HG02763 (cell line): Measurements from ENCODE around the gene ZBP1.
A peak's percentile ranks its signal among the peaks of the same experiment; 100 is the strongest.

ENCODE experiments used
- ATAC-seq: cut with Tn5 transposase; IDR thresholded peaks from one replicate; pipeline ENCODE4 v1.9.1; 2021; ENCODE audit warnings: mild to moderate bottlenecking, moderate library complexity; ENCODE audit not compliant: unreplicated experiment

ZBP1 gene

DNA sequence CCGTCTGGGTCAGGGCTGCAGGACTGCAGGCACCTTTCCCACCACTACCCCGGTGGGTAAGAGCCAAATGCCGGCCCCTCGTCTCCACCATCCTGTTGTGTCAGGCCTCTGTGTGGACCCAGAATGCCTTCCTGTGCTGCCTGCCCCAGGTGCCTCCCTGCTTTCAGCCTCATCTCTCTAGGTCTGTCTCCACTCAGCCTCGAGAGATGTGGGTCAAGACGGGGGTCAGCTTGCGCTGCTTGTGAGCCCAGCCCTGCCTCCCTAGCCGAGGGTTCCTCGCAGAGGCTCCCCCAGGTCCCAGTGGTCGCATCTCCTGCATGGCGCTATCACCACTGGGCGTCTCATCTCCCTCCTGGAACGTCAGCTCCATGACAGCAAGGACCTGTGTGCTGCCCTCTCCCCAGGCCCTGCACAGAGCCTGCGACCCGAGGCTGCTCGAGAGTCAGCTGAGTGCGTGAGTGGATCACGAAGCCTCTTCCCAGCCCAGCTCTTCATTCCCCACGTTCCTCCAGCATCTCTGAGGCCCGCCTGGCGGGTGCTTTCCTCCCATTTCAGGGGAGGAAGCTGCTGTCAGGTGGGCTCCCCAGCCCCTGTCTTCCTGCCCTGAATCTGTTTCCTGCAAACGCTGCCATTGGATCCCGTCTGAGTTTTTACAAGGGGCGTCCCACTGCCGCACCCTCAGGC lies 38.7 kb upstream of the ZBP1 start:
- no peak for ATAC-seq

DNA sequence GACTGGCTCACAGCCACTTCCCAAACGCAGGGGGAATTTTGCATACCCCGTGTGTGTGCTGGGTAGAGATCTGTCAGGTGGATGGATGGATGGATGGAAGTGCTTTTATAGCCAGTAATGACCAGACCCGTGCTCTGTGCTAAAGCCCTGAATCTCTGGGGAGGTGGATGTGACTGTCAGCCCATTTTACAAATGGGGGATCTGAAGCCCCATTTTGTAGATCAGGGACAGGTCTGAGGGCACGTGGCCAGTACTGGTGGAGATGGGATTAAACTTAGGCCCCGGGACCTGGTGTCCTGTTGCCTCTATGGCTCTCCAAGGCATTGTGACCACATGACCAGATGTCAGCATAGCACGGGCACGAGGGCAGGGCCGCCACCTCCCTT lies 38.2 kb upstream of the ZBP1 start:
- ATAC-seq = no peak

DNA sequence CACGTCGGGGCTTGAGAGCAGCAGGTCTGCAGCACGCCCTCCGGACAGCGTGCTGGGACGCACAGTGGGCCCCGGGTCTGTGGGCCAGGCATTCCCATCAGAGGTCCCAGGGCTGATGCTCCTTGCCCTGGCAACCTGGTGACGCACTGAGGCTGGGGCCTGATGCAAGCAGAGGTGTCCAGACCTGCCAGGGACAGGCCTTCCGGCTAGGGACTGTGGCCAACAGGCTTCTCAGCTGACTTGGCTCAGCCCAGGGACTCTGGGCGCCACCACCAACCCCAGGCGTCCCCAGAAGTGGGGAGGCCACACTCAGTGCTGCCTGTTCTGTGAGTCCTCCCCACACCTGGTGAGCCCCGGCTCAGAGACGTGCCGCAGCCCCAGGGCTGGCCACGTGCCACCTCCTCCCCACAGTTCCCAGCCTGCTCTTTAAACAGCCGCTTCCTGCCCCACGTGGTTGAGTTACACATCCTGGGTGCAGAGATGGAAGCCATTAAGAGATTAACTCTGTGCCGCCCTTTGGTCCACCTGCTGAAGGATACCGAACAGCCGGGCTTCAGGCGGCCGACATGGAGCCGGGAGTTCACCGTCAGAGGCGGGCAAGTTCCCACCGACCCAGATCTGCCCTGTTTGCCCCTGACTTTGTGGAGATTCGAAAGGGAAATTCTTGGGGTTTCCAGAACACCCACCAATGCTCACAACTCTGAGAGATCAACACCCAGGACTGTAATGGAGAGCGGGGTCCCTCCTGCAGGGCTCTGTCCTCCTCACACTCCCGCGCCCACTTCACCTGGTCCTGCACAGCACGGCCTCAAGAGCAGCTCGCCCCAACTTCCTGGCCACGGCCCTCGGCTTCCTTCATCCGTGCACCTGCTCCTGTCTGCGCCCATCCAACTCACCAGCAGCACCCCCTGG lies 37.6 kb upstream of the ZBP1 start:
- no peak for ATAC-seq

DNA sequence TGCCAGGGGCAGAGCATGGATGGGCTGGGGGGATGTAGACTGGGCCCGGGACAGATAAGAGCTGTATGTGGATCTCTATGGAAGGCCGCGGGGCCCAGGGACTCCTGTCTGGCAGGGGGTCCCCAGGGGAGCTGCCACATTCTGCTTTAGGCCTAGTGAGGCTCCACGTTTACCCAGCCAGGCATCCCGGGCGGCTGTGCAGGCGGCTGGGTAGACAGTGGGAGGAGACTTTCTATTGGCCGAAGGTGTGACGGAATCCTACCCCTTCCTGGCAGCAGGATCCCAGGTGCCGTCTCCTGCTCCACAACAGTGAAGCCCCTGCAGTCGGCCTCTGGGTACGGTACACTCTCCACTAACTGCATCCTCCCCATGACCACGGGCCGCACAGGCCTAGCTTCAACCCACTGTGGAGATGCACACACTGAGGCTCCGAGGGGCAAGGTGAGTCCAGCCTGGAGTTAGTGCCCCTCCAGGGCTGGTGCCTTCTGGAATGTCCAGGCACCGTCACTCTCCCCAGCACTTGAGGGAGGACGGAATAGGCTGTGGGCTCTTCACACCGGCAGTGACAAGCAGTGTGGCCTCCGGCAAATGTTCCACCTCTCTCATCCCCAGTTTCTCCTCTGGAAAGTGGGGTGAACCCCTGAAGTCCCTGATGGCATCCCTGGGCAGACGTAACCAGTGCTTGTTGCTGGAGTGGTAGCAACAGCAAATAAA lies 36.8 kb upstream of the ZBP1 start:
- no peak for ATAC-seq

DNA sequence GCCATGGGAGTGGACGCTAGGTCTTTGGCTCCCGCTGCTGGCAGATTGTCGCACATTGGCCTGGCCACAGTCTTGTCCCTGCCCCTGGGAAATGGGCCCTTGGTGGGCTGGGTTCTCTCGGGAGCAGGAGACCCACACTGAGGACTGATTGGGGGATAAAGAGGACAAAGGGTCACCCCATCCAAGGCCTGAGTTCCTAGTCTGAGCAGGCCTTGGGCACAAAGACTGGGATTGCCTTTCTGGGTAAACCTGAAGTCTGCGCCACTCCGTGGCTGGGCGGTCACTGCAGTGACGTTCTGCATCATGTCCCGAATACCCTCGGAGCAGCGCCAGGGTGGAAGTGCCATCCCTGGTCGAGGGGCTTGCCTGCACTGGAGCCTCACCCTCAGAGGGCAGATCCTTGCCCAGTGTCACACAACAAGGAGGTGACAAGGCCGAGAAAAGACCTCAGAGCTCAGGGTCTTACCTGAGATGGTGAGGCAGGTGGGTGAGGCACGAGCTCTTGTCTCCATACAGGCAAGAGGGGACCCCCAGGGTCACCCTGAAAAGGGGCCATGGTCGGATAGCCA lies 36.1 kb upstream of the ZBP1 start:
- ATAC-seq = no peak

DNA sequence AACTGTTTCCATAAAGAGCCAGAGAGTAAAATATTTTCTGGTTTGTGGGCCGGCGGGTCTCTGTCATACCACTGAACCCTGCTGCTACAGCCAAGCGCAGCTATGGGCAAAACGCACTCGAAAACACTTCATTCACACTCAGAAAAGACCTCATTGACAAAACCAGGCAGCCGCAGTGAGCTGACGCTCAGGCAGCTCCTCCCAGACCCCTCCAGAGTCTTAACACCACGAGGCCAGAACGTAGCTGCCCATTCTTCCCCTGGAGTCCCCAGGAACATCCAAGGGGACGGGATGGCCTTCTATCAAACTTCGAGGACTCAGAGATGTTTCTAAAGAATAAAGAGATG lies 35.6 kb upstream of the ZBP1 start:
- ATAC-seq = no peak

DNA sequence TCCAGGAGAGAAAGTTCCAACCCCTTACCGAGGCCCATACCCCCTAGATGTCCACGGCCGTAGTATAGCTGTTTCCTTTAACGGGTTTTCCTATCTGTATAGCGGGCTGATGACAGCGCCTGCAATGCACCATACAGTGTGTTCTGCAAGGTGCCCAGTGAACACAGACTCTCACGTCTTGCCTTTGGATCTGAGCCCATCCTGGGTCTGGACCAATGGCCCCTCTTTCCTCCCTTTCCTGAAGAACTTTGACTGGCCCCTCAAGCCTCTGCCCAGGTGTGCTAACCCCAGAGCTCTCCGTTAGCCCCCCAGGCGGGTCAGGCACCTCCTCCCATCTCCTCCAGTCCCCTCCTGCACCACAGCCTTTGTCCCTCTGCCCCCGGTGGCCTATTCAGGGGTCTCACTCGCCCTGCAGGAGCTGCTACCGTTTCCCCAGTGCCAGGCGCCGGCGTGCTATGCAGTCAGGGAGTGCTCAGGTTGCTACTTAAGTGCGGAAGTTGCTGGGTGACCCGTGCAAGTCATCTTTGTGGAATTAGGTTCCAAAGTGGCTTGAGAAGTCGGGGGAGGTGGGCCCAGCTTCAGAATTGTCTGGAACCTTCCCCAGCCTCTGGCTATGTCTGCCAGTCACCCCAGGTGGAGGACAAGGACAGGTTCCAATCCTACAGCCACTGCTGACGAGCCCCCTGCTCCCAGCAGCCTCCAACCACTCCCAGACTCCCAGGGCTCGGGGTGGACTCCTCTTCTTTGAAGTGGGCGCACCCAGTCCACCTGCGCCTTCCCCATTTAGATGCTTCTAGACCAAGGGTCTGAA lies 35.0 kb upstream of the ZBP1 start:
- ATAC-seq = no peak

DNA sequence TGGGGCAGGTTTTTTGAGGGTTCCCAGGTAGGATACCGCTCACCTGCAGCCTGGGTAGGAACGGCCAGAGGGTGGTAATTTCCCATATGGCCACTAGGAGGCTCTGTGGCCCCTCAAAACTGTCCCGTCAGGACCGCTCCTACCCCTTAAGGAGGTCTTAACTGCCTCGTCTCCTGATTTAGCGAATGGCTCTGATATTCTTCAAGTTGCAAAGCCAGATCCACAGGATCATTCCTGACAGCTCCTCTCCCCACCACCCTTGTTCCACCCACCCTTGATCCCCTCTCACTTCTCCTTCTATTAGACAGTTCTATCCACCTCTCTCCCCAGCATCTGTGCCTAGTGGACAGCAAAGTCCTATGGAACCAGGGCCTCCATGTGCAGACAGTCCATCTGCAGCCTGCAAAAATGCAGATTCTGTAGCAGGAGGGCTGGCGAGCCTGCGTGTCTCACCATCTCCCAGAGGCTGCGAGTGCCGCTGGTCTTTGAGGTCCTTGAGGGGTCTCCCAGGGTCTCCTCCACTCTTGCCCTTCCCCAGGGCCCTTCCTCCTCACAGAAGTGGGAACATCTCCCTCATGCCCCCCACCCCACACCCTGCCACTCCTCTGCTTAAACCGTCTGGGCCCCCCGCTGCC lies 34.3 kb upstream of the ZBP1 start:
- ATAC-seq = peak; percentile 49

DNA sequence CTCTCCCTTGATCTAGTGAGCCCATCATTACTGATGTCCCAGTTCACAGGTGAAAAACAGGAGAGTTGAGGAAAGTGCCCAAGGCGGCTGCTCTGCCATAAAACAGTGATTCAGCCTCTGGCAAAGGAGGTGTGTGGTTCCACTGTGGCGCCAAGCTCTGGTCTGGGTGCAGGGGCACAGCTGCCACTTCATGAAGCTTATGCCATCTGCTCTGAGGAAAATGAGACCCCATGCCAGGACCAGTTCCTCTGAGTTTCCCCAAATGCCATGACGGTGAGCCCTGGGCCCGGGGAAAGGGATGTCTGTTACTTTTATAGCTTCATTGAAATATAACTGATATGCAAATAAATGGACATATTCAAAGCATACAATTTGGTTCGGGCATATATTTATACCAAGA lies 33.7 kb upstream of the ZBP1 start:
- ATAC-seq = no peak

DNA sequence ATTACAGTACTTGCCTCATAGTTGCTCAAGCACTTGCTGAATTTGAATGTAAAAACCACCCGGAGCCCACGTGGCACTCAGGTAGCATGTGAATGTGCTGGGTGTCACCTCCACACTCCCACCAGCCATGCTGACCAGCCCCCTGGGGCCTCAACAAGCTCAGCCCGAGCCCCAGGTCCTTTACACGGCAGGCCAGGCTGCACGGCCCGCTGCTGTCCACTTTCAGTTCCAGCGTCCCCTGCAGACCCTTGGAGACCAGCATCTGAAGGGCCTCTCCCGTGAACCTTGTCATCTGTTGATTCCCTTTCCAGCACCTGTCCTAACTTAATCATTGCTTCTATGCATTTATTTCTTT lies 33.3 kb upstream of the ZBP1 start:
- ATAC-seq = no peak

DNA sequence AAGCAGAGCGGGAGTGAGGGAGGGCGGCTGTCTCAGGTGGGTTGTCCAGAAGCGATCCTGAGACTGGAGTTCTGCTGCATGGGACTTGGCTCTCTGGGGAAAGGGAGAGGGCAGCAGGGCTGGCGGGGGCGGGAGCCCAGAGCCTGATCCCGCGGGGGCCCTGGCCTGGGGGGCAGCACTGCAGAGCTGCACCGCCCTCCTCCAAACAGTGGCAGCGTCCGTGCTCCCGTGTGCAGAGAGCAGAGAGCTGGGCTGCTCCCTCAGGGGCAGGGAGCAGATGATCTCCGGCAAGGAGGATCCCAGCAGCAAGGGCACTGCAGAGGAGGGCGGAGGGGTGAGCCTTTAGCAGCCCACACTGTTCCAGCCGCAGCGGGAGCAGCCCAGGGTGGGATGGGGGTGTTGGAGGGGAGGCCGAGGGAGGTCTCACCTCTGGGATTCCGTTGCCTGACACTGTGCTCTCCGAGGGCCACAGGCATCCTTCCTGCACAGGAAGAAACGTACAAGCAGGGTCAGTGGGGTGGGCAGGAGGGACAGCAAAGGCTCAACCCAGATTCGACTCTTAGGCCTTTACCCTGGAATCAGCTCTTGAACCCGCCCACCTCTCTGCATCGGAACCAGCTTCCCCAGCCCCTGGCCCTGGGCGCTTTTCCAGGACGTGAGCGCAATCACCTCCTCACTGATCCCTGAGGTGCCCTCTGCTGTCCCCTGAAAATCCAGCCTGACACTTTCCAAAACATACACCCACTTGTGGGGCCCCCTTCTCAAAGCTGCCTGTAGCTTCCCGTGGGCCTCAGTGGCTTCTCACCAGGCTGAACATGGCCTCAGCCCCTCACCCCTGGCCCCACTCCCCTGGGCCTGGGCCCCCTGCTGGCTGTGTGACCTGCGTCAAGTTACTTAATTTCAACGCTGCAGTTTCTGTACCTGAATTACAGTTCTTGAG lies 32.6 kb upstream of the ZBP1 start:
- no peak for ATAC-seq

DNA sequence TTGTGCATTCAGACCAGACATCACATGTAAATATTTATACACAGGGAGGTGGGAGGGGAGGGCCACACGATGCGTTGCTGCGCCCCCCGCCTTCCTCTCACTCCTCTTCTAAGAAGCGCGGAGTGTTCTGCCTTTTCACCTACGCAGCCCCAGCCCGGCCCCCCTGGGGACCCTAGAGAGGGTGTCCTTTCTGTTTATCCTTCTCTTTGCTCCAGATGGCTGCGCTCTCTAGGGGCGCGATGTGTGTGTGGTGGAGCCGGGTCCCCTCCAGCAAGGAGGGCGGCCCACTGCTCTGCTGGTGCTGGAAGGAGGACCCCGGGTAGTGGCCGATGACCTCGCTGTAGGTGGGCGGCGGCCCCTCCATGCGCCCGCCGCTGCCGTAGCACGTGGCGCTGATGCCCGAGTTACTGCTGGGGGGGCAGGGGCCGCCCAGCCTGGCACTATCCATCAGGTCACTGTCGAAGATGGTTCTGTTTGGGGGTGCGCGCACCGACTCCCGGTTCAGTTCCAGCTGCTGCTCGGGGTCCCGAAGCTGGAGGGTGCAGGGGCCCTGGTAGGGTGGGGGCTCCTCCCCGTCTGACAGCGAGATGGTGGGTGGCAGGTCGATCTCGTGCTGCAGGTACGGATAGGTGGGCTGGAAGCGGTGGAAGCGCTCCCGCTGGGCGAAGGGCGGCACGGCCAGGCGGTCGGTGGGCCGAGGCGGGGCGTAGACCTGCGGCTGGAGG lies 31.8 kb upstream of the ZBP1 start:
- no peak for ATAC-seq

DNA sequence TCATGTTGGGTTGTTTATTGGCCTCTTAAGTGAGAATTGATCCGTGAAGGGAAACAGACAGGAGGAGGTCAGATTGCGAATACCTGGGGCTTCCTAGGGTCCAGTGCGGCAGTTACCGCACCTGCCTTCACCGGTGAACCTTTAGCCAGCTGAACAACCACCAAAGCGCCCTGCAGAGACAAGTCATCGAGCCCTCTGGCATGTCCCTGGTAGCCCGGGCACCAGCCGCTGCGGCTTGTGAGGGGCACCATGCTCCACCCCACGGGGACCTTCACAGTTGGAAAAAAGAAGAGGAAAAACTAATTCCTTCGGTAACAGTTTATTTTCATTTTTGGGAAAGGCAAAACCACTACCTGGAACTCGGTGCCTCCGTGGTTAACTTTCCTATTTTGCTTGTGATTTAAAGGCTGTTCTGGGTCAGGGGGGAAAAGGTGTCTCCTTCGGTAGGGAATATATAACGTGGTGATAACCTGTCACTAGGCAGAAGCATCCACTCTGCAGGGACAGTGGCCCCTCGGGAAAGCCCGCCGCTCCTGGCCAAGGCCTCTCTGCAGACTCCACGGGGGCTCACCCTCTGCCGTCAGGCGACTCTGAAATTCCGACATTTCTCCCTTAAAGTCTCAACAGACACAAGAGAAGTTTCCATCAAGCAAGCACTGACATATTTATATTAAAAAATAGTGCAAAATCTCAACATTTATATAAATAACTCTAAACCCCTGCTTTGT lies 30.7 kb upstream of the ZBP1 start:
- no peak for ATAC-seq

DNA sequence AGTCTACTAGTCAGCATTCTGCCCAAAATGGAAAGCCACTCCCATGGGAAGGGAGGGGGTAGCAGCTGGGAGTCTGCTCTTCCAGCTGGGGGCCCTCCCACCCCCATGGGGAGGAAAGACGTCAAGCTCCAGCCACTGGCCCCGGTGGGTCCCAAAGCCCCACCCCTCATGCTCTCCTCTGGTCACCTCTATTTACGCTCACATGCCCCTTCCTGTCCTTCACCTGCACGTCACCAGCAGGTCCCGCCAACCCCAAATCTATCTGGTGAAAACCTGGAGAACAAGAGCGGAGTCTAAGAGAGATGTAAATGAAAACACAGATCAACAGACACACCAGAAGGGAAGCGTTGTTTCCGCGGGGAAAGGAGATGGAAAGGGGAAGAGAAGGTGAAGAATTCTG lies 30.0 kb upstream of the ZBP1 start:
- ATAC-seq = no peak

DNA sequence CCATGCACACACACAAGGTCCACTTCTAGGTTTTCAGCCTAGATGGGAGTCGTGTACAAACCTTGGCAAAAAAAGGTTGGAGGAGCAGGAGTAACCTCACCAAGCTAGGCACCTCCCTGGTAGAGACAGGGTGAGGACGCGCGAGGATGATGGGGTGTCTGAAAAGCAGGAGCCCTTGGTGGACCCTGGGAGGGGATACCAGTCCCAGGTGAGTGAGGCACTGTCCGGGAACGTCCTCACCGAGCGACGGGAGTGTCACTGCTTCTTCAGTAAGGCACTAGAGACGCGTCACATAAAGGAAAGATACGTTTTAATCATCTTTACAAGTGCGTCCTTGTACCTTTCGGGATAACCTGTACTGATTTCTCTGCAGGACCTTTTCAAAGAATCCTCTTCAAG lies 29.4 kb upstream of the ZBP1 start:
- no peak for ATAC-seq

DNA sequence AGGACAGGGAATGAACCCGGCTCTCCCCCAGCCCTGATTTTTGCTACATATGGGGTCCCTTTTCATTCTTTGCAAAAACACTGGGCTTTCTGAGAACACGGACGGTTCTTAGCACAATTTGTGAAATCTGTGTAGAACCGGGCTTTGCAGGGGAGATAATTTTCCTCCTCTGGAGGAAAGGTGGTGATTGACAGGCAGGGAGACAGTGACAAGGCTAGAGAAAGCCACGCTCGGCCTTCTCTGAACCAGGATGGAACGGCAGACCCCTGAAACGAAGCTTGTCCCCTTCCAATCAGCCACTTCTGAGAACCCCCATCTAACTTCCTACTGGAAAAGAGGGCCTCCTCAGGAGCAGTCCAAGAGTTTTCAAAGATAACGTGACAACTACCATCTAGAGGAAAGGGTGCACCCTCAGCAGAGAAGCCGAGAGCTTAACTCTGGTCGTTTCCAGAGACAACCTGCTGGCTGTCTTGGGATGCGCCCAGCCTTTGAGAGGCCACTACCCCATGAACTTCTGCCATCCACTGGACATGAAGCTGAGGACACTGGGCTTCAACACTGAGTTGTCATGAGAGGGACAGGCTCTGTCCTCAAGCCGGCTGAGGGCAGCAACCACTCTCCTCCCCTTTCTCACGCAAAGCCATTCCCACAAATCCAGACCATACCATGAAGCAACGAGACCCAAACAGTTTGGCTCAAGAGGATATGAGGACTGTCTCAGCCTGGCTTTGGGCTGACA lies 28.8 kb upstream of the ZBP1 start:
- no peak for ATAC-seq
